ENCODE data around the gene VGF.

The VGF gene

DNA sequence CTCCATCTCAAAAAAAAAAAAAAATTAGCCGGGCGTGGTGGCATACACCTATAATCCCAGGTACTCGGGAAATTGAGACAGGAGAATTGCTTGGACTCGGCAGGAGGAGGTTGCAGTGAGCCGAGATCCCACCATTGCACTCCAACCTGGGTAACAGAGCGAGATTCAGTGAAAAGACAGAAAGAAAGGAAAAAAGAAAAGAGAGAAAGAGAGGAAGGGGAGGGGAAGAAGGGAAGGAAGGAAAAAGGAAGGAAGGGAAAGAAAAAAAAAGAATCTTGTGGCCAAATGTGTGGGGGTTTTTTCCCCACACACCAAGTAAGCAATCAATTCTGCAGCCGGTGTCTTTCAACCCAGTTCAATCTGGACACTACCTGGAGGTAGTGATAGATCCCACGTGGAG is 23.7 kb upstream of the VGF start:
- ATAC-seq (ENCODE audit: insufficient read depth, low read depth): no peak
- H3K9ac ChIP-seq (ENCODE audit: low read depth, low read length): no peak overlapping the region

DNA sequence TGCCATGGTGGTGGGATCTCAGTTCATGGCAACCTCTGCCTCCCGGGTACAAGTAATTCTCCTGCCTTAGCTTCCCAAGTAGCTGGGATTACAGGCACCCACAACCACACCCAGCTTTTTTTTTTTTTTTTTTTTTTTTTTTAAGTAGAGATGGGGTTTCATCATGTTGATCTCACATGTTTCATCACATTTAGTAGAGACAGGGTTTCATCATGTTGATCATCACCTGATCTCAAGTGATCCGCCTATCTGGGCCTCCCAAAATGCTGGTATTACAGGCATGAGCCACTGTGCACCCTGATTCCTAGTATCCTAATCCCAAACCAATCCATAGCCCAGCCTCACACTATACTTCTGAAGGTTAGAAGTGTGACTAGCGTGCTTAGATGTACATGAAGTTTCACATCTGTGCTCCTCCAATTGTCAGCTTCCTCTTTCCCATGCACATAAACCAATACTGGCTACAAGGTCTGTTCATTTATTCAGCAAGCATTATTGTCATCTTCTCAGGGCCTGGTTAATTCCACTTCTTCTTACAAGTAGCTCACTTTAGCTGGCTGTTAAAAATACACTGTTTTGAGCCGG is 21.6 kb upstream of the VGF start:
- ATAC-seq (ENCODE audit: insufficient read depth, low read depth): no peak
- TF ChIP-seq, protein P1, sequence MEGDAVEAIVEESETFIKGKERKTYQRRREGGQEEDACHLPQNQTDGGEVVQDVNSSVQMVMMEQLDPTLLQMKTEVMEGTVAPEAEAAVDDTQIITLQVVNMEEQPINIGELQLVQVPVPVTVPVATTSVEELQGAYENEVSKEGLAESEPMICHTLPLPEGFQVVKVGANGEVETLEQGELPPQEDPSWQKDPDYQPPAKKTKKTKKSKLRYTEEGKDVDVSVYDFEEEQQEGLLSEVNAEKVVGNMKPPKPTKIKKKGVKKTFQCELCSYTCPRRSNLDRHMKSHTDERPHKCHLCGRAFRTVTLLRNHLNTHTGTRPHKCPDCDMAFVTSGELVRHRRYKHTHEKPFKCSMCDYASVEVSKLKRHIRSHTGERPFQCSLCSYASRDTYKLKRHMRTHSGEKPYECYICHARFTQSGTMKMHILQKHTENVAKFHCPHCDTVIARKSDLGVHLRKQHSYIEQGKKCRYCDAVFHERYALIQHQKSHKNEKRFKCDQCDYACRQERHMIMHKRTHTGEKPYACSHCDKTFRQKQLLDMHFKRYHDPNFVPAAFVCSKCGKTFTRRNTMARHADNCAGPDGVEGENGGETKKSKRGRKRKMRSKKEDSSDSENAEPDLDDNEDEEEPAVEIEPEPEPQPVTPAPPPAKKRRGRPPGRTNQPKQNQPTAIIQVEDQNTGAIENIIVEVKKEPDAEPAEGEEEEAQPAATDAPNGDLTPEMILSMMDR (IDR thresholded peaks at IDR 0.05; ENCODE audit: borderline replicate concordance, extremely low read depth, low read length, poor library complexity, severe bottlenecking): no peak
- no peak for TF ChIP-seq EZH2 (IDR thresholded peaks at IDR 0.05; ENCODE audit: borderline replicate concordance, low read depth, low read length, severe bottlenecking)
- no peaks in the 10 kb centered on the region for H3K27me3 ChIP-seq (ENCODE audit: insufficient read depth, low read length, poor library complexity)
- DNase-seq: no peak
- H3K79me2 ChIP-seq (ENCODE audit: insufficient read depth, low read length): no peaks in the 10 kb centered on the region
- H3K27ac ChIP-seq (ENCODE audit: low read length): no peak overlapping the region
- no peaks in the 10 kb centered on the region for H3K4me1 ChIP-seq (ENCODE audit: insufficient read depth, low read length)
- H3K36me3 ChIP-seq (ENCODE audit: insufficient read depth, low read length): no peaks in the 10 kb centered on the region
- H3K9ac ChIP-seq (ENCODE audit: low read depth, low read length): no peak overlapping the region
- no peaks in the 10 kb centered on the region for H3K9me3 ChIP-seq (ENCODE audit: insufficient read depth, low read length, severe bottlenecking)
- H3K4me2 ChIP-seq (ENCODE audit: insufficient read depth, low read length): no peak overlapping the region
- H2AFZ ChIP-seq (ENCODE audit: low read depth, low read length): no peak overlapping the region
- no peaks in the 10 kb centered on the region for H4K20me1 ChIP-seq (ENCODE audit: insufficient read depth, low read length)
- H3K4me3 ChIP-seq (ENCODE audit: low read depth in 1 of 2, low read length in 2 of 2): no peak overlapping the region

More for the DNA sequence above, 23.7 kb upstream of the VGF start:
- H3K9me3 ChIP-seq (ENCODE audit: insufficient read depth, low read length, severe bottlenecking): no peaks in the 10 kb centered on the region
- H3K27me3 ChIP-seq (ENCODE audit: insufficient read depth, low read length, poor library complexity): no peaks in the 10 kb centered on the region
- no peak for DNase-seq
- no peak for TF ChIP-seq EZH2 (IDR thresholded peaks at IDR 0.05; ENCODE audit: borderline replicate concordance, low read depth, low read length, severe bottlenecking)
- TF ChIP-seq, protein P1 (IDR thresholded peaks at IDR 0.05; ENCODE audit: borderline replicate concordance, extremely low read depth, low read length, poor library complexity, severe bottlenecking): no peak
- no peaks in the 10 kb centered on the region for H3K79me2 ChIP-seq (ENCODE audit: insufficient read depth, low read length)
- no peak overlapping the region for H3K27ac ChIP-seq (ENCODE audit: low read length)
- no peaks in the 10 kb centered on the region for H3K36me3 ChIP-seq (ENCODE audit: insufficient read depth, low read length)
- no peak overlapping the region for H2AFZ ChIP-seq (ENCODE audit: low read depth, low read length)
- H3K4me3 ChIP-seq (ENCODE audit: low read depth in 1 of 2, low read length in 2 of 2): no peak overlapping the region
- no peak overlapping the region for H3K4me2 ChIP-seq (ENCODE audit: insufficient read depth, low read length)
- peaks cover 2% of the 10 kb centered on the region; the same call in 1 of the 2 replicates for H3K4me1 ChIP-seq (ENCODE audit: insufficient read depth, low read length)
- H4K20me1 ChIP-seq (ENCODE audit: insufficient read depth, low read length): no peaks in the 10 kb centered on the region

DNA sequence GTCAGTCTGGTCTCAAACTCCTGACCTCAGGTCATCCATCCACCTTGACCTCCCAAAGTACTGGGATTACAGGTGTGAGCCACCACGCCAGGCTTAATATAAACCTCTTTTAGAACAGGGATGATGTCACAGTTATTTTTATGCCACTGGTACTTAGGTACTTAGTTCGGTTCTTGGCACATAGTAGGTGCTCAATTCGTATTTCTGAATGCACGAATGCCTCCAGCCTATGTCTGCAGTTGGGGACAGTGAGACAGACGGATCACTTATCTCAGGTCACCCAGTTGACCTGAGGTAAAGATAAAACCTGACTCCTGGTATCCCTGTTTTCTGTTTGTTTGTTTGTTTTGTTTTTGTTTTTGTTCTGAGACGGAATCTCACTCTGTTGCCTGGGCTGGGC is 20.8 kb upstream of the VGF start:
- ATAC-seq (ENCODE audit: insufficient read depth, low read depth) (no peak), DNase-seq (no peak)
- no peaks in the 10 kb centered on the region for H3K9me3 ChIP-seq (ENCODE audit: insufficient read depth, low read length, severe bottlenecking)
- no peaks in the 10 kb centered on the region for H4K20me1 ChIP-seq (ENCODE audit: insufficient read depth, low read length)
- H3K9ac ChIP-seq (ENCODE audit: low read depth, low read length): no peak overlapping the region
- H3K4me1 ChIP-seq (ENCODE audit: insufficient read depth, low read length): no peaks in the 10 kb centered on the region
- no peaks in the 10 kb centered on the region for H3K36me3 ChIP-seq (ENCODE audit: insufficient read depth, low read length)
- no peak overlapping the region for H3K4me2 ChIP-seq (ENCODE audit: insufficient read depth, low read length)
- H2AFZ ChIP-seq (ENCODE audit: low read depth, low read length): no peak overlapping the region
- TF ChIP-seq, protein P1 (IDR thresholded peaks at IDR 0.05; ENCODE audit: borderline replicate concordance, extremely low read depth, low read length, poor library complexity, severe bottlenecking): no peak
- no peak for TF ChIP-seq EZH2 (IDR thresholded peaks at IDR 0.05; ENCODE audit: borderline replicate concordance, low read depth, low read length, severe bottlenecking)
- no peaks in the 10 kb centered on the region for H3K79me2 ChIP-seq (ENCODE audit: insufficient read depth, low read length)
- H3K4me3 ChIP-seq (ENCODE audit: low read depth in 1 of 2, low read length in 2 of 2): no peak overlapping the region
- H3K27ac ChIP-seq (ENCODE audit: low read length): no peak overlapping the region
- H3K27me3 ChIP-seq (ENCODE audit: insufficient read depth, low read length, poor library complexity): no peaks in the 10 kb centered on the region

Measured in DND-41 (cell line).